Motor neuron (in vitro differentiated cells): ENCODE results near the gene GABPB2. TPM values are rescaled to one million over a fixed set of nuclear protein-coding genes. Genes with fewer than 3 reads are reported as not detected.
A peak's percentile ranks its signal among the peaks of the same experiment; 100 is the strongest.
"Not testable (repeated sequence)": the region's sequence is repeated elsewhere in the genome, so short reads cannot be mapped to it uniquely, and the experiment has no call there.

Experiments
- ATAC-seq, 8 experiments: fragments of 200-7000 bp; cut with Tn5 transposase; replicated peaks in 6 of 8; 2 replicates each; pipeline ENCODE4 v1.8.0; 2021; ENCODE audit warnings: mild to moderate bottlenecking in 8 of 8, moderate library complexity in 8 of 8
- H3K27ac ChIP-seq, 2 donors: fragments of 250-450 bp; sonication (Bioruptor Pico); 2 replicates each; pipeline ENCODE4 v1.9.0; 2021; ENCODE audit warnings: antibody characterized with exemption in 2 of 2, mild to moderate bottlenecking in 2 of 2, moderate library complexity in 1 of 2
- H3K4me1 ChIP-seq, 2 donors: fragments of 250-450 bp; sonication (Bioruptor Pico); replicated peaks in 1 of 2; 2 replicates each; pipeline ENCODE4 v1.6.1; 2021; ENCODE audit warnings: antibody characterized with exemption in 2 of 2, mild to moderate bottlenecking in 2 of 2, moderate library complexity in 1 of 2
- H3K4me3 ChIP-seq, 5 donors: fragments of 250-450 bp; sonication (Bioruptor Pico); 2 replicates each; pipeline ENCODE4 v1.9.0; 2021; ENCODE audit warnings: antibody characterized with exemption in 5 of 5, mild to moderate bottlenecking in 5 of 5, moderate library complexity in 4 of 5
- WGBS, 10 experiments: fragments of 450-650 bp; shearing (Covaris generic); methylation state at CpG; one replicate each; pipeline ENCODE4 v1.0.0; 2022; 5-methylcytosine and 5-hydroxymethylcytosine counted together
- in situ Hi-C, 9 experiments: fragments of 400-800 bp; cut with MboI; loops; one replicate each; pipeline ENCODE4 v1.15.0; 2021; ENCODE audit warnings: low sequenced_read_pairs in 9 of 9, low pct_unique_long_range_greater_than_20kb in 2 of 9; ENCODE audit not compliant: unreplicated experiment in 9 of 9
- total RNA-seq, 8 experiments: library from RNA; unstranded; fragments of 300-600 nt; gene quantifications; 2 replicates each; pipeline versions ENCODE4 v1.2.3 to v1.2.4, GENCODE V29; 2022

GABPB2 gene
- total RNA-seq, 8 experiments from 2014 or later, result 4.2 to 20.5 (median 6.1) TPM

- Histone ChIP-seq H3K27ac (peak overlapping the region; percentile 90 to 95), H3K4me3 (peak overlapping the region; percentile 86 to 99 (median 94)), H3K4me1 (peaks cover 29 to 46% of the 10 kb centered on the region in 2 donors)
- in situ Hi-C loops, result loop anchor here in 1 of 9 experiments (25.0 kb wide), 1 partner anchor 101 kb away; the partner anchor contains the start of genes LYSMD1, SCNM1 and TNFAIP8L2
- 28 to 100% (median 59%) methylated on average over 1 to 2 of the region's 2 CpGs; no CpG with 5 or more reads in 1 of the 10 experiments for WGBS, 10 experiments
- ATAC-seq, result no peak
Measured at GRCh38 chr1:151061704-151062103, 8.9 kb upstream of the GABPB2 start.

GRCh38 chr1:151062741-151063371 is 7.7 kb upstream of the GABPB2 start:
- Histone ChIP-seq H3K27ac (peak overlapping the region; percentile 57 to 95), H3K4me1 (peaks cover 21 to 40% of the 10 kb centered on the region in 2 donors), H3K4me3 (peak overlapping the region; percentile 86 to 99 (median 94))
- 17 to 76% (median 48%) methylated on average over 1 to 3 of the region's 3 CpGs; no CpG with 5 or more reads in 4 of the 10 experiments for WGBS, 10 experiments
- in situ Hi-C loops, result loop anchor here in 1 of 9 experiments (25.0 kb wide), 1 partner anchor 99 kb away; the partner anchor contains the start of genes LYSMD1, SCNM1 and TNFAIP8L2
- ATAC-seq, result peak in 7 of 8 experiments; percentile 4 to 31 (median 13)

- H3K27ac ChIP-seq, result no peak overlapping the region
- H3K4me3 ChIP-seq, result peak overlapping the region in 1 of 5 donors; percentile 16
- in situ Hi-C loops, result loop anchor here in 1 of 9 experiments (25.0 kb wide), 1 partner anchor 97 kb away; the partner anchor contains the start of genes LYSMD1, SCNM1 and TNFAIP8L2
- H3K4me1 ChIP-seq, result peaks cover 24 to 40% of the 10 kb centered on the region in 2 donors
- ATAC-seq, result no peak
Measured at GRCh38 chr1:151065089-151065645, 5.4 kb upstream of the GABPB2 start.

DNA sequence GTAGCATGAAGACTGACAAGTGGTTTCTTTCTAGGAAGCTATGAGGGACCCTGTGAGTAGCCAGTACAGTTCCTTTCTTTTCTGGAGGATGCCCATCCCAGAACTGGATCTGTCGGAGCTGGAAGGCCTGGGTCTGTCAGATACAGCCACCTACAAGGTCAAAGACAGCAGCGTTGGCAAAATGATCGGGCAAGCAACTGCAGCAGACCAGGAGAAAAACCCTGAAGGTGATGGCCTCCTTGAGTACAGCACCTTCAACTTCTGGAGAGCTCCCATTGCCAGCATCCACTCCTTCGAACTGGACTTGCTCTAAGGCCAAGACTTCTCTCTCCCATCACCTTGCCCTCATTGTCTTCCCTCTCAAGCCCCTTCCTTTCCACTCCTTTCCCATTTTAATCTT is 3.4 kb upstream of the GABPB2 start:
- peaks cover 32 to 45% of the 10 kb centered on the region in 2 donors for H3K4me1 ChIP-seq
- 60 to 100% (median 90%) methylated on average over 2 to 4 of the region's 4 CpGs; no CpG with 5 or more reads in 4 of the 10 experiments for WGBS, 10 experiments
- H3K27ac ChIP-seq, result no peak overlapping the region
- no peak for ATAC-seq
- in situ Hi-C loops, result loop anchor here in 1 of 9 experiments (25.0 kb wide), 1 partner anchor 95 kb away; the partner anchor contains the start of genes LYSMD1, SCNM1 and TNFAIP8L2
- H3K4me3 ChIP-seq, result no peak overlapping the region

DNA sequence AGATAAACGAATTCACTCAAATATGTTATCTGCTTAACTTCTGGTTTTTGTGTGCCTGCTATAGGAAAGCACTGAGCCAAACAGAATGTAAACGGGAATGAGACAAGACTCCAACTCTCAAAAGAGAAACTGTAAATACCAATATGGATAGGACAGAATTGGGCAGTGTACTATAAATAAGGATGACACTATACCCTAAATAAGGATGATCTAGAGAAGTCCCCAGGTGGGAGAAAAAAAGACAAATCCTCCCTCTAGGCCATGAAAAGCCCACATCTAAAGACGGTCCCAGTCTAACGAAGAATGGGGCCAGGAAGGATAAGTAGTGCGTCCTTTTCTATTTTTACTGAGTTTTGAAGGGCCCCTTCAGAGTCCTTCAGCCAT is 1.5 kb upstream of the GABPB2 start:
- WGBS, 10 experiments, result 60 to 100% (median 90%) methylated on average over 1 to 5 of the region's 5 CpGs; no CpG with 5 or more reads in 1 of the 10 experiments
- no peak overlapping the region for H3K4me3 ChIP-seq
- no peak for ATAC-seq
- H3K27ac ChIP-seq, result peak overlapping the region in 1 of 2 donors; percentile 96
- peaks cover 18 to 26% of the 10 kb centered on the region in 2 donors for H3K4me1 ChIP-seq
- in situ Hi-C loops, result loop anchor here in 1 of 9 experiments (25.0 kb wide), 1 partner anchor 93 kb away; the partner anchor contains the start of genes LYSMD1, SCNM1 and TNFAIP8L2

DNA sequence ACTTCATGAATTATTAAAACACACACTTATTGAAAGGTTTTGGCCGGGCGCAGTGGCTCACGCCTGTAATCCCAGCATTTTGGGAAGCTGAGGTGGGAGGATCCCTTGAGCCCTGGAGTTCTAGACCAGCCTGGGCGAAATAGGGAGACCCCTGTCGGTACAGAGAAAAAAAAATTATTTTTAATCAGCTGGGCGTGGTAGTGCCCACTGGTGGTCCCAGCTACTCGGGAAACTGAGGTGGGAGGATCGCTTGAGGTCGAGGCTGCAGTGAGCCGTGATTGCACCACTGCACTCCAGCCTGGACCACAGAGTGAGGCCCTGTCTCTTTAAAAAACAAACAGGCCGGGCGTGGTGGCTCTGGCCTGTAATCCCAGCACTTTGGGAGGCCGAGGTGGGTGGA is 1.7 kb downstream of the GABPB2 start:
- WGBS, 10 experiments, result 0 to 100% (median 90%) methylated on average over 1 to 13 of the region's 13 CpGs; no CpG with 5 or more reads in 2 of the 10 experiments
- Histone ChIP-seq H3K4me1 (peaks cover 9 to 15% of the 10 kb centered on the region in 2 donors), H3K4me3 (no peak overlapping the region), H3K27ac (no peak overlapping the region)
- in situ Hi-C loops, result loop anchor here in 1 of 9 experiments (25.0 kb wide), 1 partner anchor 90 kb away; the partner anchor contains the start of genes LYSMD1, SCNM1 and TNFAIP8L2
- no peak for ATAC-seq

DNA sequence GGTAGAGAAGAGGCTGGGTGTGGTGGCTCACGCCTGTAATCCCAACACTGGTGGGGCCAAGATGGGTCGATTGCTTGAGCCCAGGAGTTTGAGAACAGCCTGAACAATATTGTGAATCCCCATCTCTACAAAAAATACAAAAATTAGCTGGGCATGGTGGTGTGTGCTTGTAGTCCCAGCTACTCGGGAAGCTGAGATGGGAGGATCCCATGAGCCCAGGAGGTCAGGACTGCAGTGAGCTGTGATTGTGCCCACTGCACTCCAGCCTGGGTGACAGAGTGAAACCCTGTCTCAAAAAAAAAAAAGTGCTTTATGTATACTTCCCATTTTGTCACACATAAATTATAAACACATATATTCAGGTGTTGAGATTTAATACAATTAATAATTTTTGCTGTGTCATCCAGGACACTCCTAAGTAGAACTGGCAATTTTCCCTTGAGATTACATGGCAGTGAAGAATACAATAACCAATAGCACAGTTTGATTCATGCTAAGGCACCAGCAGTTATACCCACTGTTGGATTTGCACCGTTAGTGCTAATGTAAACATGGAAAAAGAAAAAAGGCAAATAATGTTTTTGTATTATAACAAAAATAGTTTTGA is 15.5 kb downstream of the GABPB2 start:
- Histone ChIP-seq H3K27ac (no peak overlapping the region), H3K4me3 (no peak overlapping the region), H3K4me1 (no peaks in the 10 kb centered on the region)
- no peak for ATAC-seq
- 54 to 100% (median 88%) methylated on average over 1 to 4 of the region's 4 CpGs; no CpG with 5 or more reads in 2 of the 10 experiments for WGBS, 10 experiments
- in situ Hi-C loops, result no loop called here

- in situ Hi-C loops, H3K4me3 ChIP-seq: not testable (repeated sequence)
- WGBS, 10 experiments, result 48 to 92% (median 67%) methylated on average over 1 to 6 of the region's 6 CpGs; no CpG with 5 or more reads in 1 of the 10 experiments
Measured at GRCh38 chr1:151097426-151097825, 26.9 kb downstream of the GABPB2 start.

GRCh38 chr1:151098126-151098525 is 27.6 kb downstream of the GABPB2 start:
- ATAC-seq, result no peak
- no peaks in the 10 kb centered on the region for H3K4me1 ChIP-seq
- H3K27ac ChIP-seq, result no peak overlapping the region
- in situ Hi-C loops, result no loop called here
- no peak overlapping the region for H3K4me3 ChIP-seq
- 80 to 100% (median 100%) methylated on average over 1 of the region's 1 CpG for WGBS, 10 experiments

More at GRCh38 chr1:151097426-151097825, 26.9 kb downstream of the GABPB2 start:
- not testable (repeated sequence) for H3K4me1 ChIP-seq, H3K27ac ChIP-seq
- peak in 1 of 8 experiments; percentile 36 for ATAC-seq

DNA sequence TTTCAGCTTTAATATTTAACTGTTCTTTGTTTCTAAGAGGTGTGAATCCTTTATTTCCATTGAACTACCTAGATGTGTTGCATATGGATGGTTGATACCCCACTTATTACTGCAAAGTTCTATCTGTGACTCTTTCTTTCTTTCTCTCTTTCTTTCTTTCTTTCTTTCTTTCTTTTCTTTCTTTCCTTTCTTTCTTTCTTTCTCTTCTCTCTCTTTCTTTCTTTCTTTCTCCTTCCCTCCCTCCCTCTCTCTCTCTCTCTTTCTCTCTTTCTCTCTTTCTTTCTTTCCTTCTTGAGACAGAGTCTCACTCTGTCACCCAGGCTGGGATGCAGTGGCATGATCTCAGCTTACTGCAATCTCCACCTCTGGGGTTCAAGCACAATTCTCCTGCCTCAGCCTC is 34.1 kb downstream of the GABPB2 start:
- peaks cover 14 to 16% of the 10 kb centered on the region in 2 donors for H3K4me1 ChIP-seq
- in situ Hi-C loops, result no loop called here
- no peak for ATAC-seq
- H3K4me3 ChIP-seq, result no peak overlapping the region
- H3K27ac ChIP-seq, result no peak overlapping the region

- H3K4me3 ChIP-seq, result no peak overlapping the region
- in situ Hi-C loops, result no loop called here
- no peak overlapping the region for H3K27ac ChIP-seq
- 38 to 100% (median 50%) methylated on average over 1 to 2 of the region's 2 CpGs for WGBS, 10 experiments
- H3K4me1 ChIP-seq, result peaks cover 14 to 16% of the 10 kb centered on the region in 2 donors
- ATAC-seq, result peak in 6 of 8 experiments; percentile 38 to 84 (median 82)
Measured at GRCh38 chr1:151106894-151107293, 36.3 kb downstream of the GABPB2 start.

DNA sequence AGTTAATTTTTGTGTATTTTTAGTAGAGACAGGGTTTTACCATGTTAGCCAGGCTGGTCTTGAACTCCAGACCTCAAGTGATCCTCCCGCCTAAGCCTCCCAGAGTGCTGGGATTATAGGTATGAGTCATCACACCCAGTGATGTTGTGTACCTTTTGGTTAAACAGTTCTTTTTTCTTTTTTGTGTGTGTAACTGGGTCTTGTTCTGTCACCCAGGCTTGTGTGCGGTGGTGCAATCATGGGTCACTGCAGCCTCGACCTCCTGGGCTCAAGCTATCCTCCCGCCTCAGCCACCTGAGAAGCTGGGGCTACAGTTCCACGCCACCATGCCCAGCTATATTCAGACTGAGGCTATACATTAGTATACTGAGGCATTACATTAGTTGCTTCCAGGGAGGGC is 37.8 kb downstream of the GABPB2 start:
- WGBS, 10 experiments, result 80 to 100% (median 91%) methylated on average over 1 to 5 of the region's 5 CpGs; no CpG with 5 or more reads in 2 of the 10 experiments
- Histone ChIP-seq H3K4me3 (no peak overlapping the region), H3K27ac (no peak overlapping the region), H3K4me1 (peaks cover 14 to 16% of the 10 kb centered on the region in 2 donors)
- in situ Hi-C loops, result no loop called here
- no peak for ATAC-seq

DNA sequence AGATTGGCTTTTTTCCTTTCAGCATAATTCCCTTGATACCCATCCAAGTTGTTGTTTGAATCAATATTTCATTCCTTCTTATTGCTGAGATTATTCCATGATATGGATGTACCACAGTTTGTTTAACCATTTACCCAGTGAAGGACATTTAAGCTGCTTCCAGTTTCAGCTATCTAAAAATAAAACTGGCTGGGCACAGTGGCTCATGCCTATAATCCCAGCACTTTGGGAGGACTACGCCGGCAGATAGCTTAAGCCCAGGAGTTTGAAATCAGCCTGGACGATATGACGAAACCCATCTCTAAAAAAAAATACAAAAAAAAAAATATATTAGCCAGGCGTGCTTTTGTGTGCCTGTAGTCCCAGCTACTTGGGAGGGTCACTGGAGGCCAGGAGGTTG is 43.3 kb downstream of the GABPB2 start:
- Histone ChIP-seq H3K27ac (no peak overlapping the region), H3K4me1 (no peaks in the 10 kb centered on the region), H3K4me3 (no peak overlapping the region)
- 92 to 100% (median 97%) methylated on average over 3 to 5 of the region's 5 CpGs; no CpG with 5 or more reads in 2 of the 10 experiments for WGBS, 10 experiments
- ATAC-seq, result no peak
- in situ Hi-C loops, result no loop called here
